HepG2 (cell line): Measurements from ENCODE around the gene WDR81. TPM values are rescaled to one million over a fixed set of nuclear protein-coding genes. Genes with fewer than 3 reads are reported as not detected.

Experiments
- AGO2 ChIP-seq: fragments of 200-400 bp; formaldehyde crosslinking; optimal IDR thresholded peaks from 2 replicates; pipeline ENCODE3; 2017; ENCODE audit warnings: mild to moderate bottlenecking, low read depth, low read length, moderate library complexity
- ARNT2 ChIP-seq: sonication (generic); formaldehyde crosslinking; IDR thresholded peaks from 2 replicates; pipeline ENCODE4 v1.8.0; 2022; ENCODE audit warnings: mild to moderate bottlenecking, low read depth, missing genetic modification reagents, moderate library complexity
- CBX5 ChIP-seq: sonication (generic); formaldehyde crosslinking; IDR thresholded peaks from 2 replicates; pipeline ENCODE4 v1.4.0; 2020; ENCODE audit warnings: missing genetic modification reagents, borderline replicate concordance
- CC2D1A ChIP-seq: sonication (generic); formaldehyde crosslinking; IDR thresholded peaks from 2 replicates; pipeline ENCODE4 v1.8.1; 2023; ENCODE audit warnings: mild to moderate bottlenecking, missing genetic modification reagents
- ETV5 ChIP-seq: IDR thresholded peaks from 2 replicates; pipeline ENCODE4 v1.6.1; 2018; ENCODE audit warnings: missing biosample characterization, missing genetic modification reagents, inconsistent platforms, borderline replicate concordance
- ETV6 ChIP-seq: sonication (generic); formaldehyde crosslinking; conservative IDR thresholded peaks from 2 replicates; pipeline ENCODE4 v1.4.0; 2020; ENCODE audit warnings: missing genetic modification reagents
- GATAD1 ChIP-seq: IDR thresholded peaks from 2 replicates; pipeline ENCODE4 v1.6.1; 2016; ENCODE audit warnings: missing genetic modification reagents, missing compliant biosample characterization
- HMG20B ChIP-seq: conservative IDR thresholded peaks from 2 replicates; pipeline ENCODE4 v1.6.1; 2016; ENCODE audit warnings: missing genetic modification reagents, missing compliant biosample characterization
- HNF4G ChIP-seq, 2 experiments: sonication (generic) in 1 of 2; formaldehyde crosslinking in 1 of 2; IDR thresholded peaks; 2 replicates each; pipeline versions ENCODE4 v1.4.0 to v1.6.1; 2011 to 2020; ENCODE audit warnings: borderline replicate concordance in 2 of 2, low read depth in 2 of 2, mild to moderate bottlenecking in 2 of 2, low read length in 1 of 2, missing genetic modification reagents in 1 of 2, moderate library complexity in 1 of 2
- HOXD1 ChIP-seq: sonication (generic); formaldehyde crosslinking; IDR thresholded peaks from 2 replicates; pipeline ENCODE4 v1.5.0; 2020; ENCODE audit warnings: missing genetic modification reagents
- MAZ ChIP-seq, 2 experiments: sonication (generic) in 1 of 2; formaldehyde crosslinking in 1 of 2; IDR thresholded peaks; 2 replicates each; pipeline versions ENCODE4 v1.5.0 to v1.6.1; 2012 to 2020; ENCODE audit warnings: low read depth in 2 of 2, mild to moderate bottlenecking in 2 of 2, borderline replicate concordance in 1 of 2, improper control_type of control experiment in 1 of 2, low read length in 1 of 2, missing genetic modification reagents in 1 of 2, moderate library complexity in 1 of 2
- NCOA5 ChIP-seq: sonication (generic); formaldehyde crosslinking; IDR thresholded peaks from 2 replicates; pipeline ENCODE4 v1.4.0; 2020; ENCODE audit warnings: missing genetic modification reagents
- NR1H2 ChIP-seq: sonication (generic); formaldehyde crosslinking; IDR thresholded peaks from 2 replicates; pipeline ENCODE4 v1.8.1; 2022; ENCODE audit warnings: low read depth, missing genetic modification reagents, borderline replicate concordance
- PHF20 ChIP-seq: sonication (generic); formaldehyde crosslinking; IDR thresholded peaks from 2 replicates; pipeline ENCODE4 v1.5.0; 2020; ENCODE audit warnings: mild to moderate bottlenecking, missing genetic modification reagents
- PRPF4 ChIP-seq: fragments of 200-400 bp; formaldehyde crosslinking; IDR thresholded peaks from 2 replicates; pipeline ENCODE4 v1.6.1; 2016; ENCODE audit warnings: low read length, low read depth; ENCODE audit not compliant: poor library complexity, severe bottlenecking
- REL ChIP-seq: sonication (generic); formaldehyde crosslinking; conservative IDR thresholded peaks from 2 replicates; pipeline ENCODE4 v1.8.0; 2022; ENCODE audit warnings: mild to moderate bottlenecking, missing genetic modification reagents, moderate library complexity
- SYNCRIP ChIP-seq: fragments of 200-400 bp; formaldehyde crosslinking; IDR thresholded peaks from 2 replicates; pipeline ENCODE4 v1.6.1; 2018; ENCODE audit warnings: mild to moderate bottlenecking, low read depth, low read length; ENCODE audit not compliant: insufficient read depth
- ZFP36L1 ChIP-seq: sonication (generic); formaldehyde crosslinking; IDR thresholded peaks from 2 replicates; pipeline ENCODE4 v1.8.0; 2022; ENCODE audit warnings: mild to moderate bottlenecking, missing genetic modification reagents, moderate library complexity
- ZIK1 ChIP-seq: sonication (generic); formaldehyde crosslinking; IDR thresholded peaks from 2 replicates; pipeline ENCODE4 v1.5.0; 2020; ENCODE audit warnings: mild to moderate bottlenecking, low read depth, missing genetic modification reagents, borderline replicate concordance
- ZNF326 ChIP-seq: sonication (generic); formaldehyde crosslinking; IDR thresholded peaks from 2 replicates; pipeline ENCODE4 v1.4.0; 2020; ENCODE audit warnings: missing genetic modification reagents, borderline replicate concordance
- ZNF382 ChIP-seq: sonication (generic); formaldehyde crosslinking; IDR thresholded peaks from 2 replicates; pipeline ENCODE4 v1.5.0; 2020; ENCODE audit warnings: missing genetic modification reagents, mild to moderate bottlenecking, borderline replicate concordance
- ZNF549 ChIP-seq: sonication (generic); formaldehyde crosslinking; IDR thresholded peaks from 2 replicates; pipeline ENCODE4 v1.5.0; 2020; ENCODE audit warnings: missing genetic modification reagents
- ZNF639 ChIP-seq: conservative IDR thresholded peaks from 2 replicates; pipeline ENCODE4 v1.6.1; 2018; ENCODE audit warnings: missing genetic modification reagents
- ZSCAN22 ChIP-seq: sonication (generic); formaldehyde crosslinking; IDR thresholded peaks from 2 replicates; pipeline ENCODE4 v1.4.0; 2020; ENCODE audit warnings: mild to moderate bottlenecking, missing genetic modification reagents
- polyA plus RNA-seq, 8 experiments: library from polyadenylated mRNA; depleted of rRNA in 3 of 8; stranded (reverse) in 7 of 8; unstranded in 1 of 8; fragments of >200 nt; fragmentation: Illumina TruSeq in 4 of 8; extraction: Trizol in 4 of 8; gene quantifications; 2 replicates each; pipeline versions ENCODE4 v1.2.1 to v1.2.3, GENCODE V29; 2011 to 2016; ENCODE audit warnings: low read depth in 4 of 8, missing spikeins in 1 of 8, mixed read lengths in 1 of 8; ENCODE audit not compliant: insufficient read depth in 1 of 8
- total RNA-seq, 5 experiments: library from RNA; depleted of rRNA; stranded (reverse); fragments of >200 nt; fragmentation: Illumina TruSeq; extraction: Trizol; gene quantifications; 2 replicates each; pipeline ENCODE4 v1.2.3, GENCODE V29; 2016; ENCODE audit warnings: low read depth in 1 of 5
- TF ChIP-seq, protein P1 (sequence below): sonication (generic); formaldehyde crosslinking; IDR thresholded peaks from 2 replicates; pipeline ENCODE4 v1.8.1; 2023; ENCODE audit warnings: mild to moderate bottlenecking, missing genetic modification reagents, borderline replicate concordance
- TF ChIP-seq, protein P2 (sequence below): sonication (generic); formaldehyde crosslinking; IDR thresholded peaks from 2 replicates; pipeline ENCODE4 v1.4.0; 2020; ENCODE audit warnings: mild to moderate bottlenecking, low read depth, missing genetic modification reagents

WDR81 gene
- total and polyA plus RNA-seq, 2 of the 13 experiments (the other 11 are each of a cell fraction or from before 2014, with no cell fraction given): 9.1 to 16.7 TPM

GRCh38 chr17:1684378-1685189 lies 39.9 kb upstream of the WDR81 start, which contains the start of gene PRPF8 (continued):
- TF ChIP-seq CC2D1A (CRISPR knock-in tag) (no peak), ZSCAN22 (CRISPR knock-in tag) (no peak), SYNCRIP (no peak), HMG20B (CRISPR knock-in tag) (no peak), CBX5 (CRISPR knock-in tag) (peak; percentile 19; the same call in 1 of the 2 replicates), HNF4G (IDR thresholded peaks at IDR 0.05; ENCODE audit: borderline replicate concordance, low read depth, low read length) (0 out of 2 replicates have a peak, but pooled peaks have one; percentile 2), HNF4G (CRISPR knock-in tag; IDR thresholded peaks at IDR 0.05; ENCODE audit: borderline replicate concordance, low read depth) (no peak), ZNF326 (no peak), HOXD1 (no peak), ZFP36L1 (no peak), ZNF639 (CRISPR knock-in tag) (no peak), ETV5 (CRISPR knock-in tag) (peak; percentile 15; the same call in 1 of the 2 replicates), ZIK1 (CRISPR knock-in tag) (no peak), AGO2 (peak; percentile 91), PRPF4 (no peak), NR1H2 (CRISPR knock-in tag) (no peak), REL (CRISPR knock-in tag) (no peak), ARNT2 (CRISPR knock-in tag) (no peak), ZNF549 (CRISPR knock-in tag) (no peak), PHF20 (CRISPR knock-in tag) (peak; percentile 86), ZNF382 (CRISPR knock-in tag) (no peak), ETV6 (no peak), NCOA5 (no peak), MAZ (IDR thresholded peaks at IDR 0.05; ENCODE audit: borderline replicate concordance, low read depth, low read length) (no peak), MAZ (CRISPR knock-in tag; IDR thresholded peaks at IDR 0.05; ENCODE audit: low read depth) (no peak), GATAD1 (CRISPR knock-in tag) (peak; percentile 93)
- TF ChIP-seq, protein P1, sequence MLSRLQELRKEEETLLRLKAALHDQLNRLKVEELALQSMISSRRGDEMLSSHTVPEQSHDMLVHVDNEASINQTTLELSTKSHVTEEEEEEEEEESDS: 0 out of 2 replicates have a peak, but pooled peaks have one; percentile 61
- TF ChIP-seq, protein P2, sequence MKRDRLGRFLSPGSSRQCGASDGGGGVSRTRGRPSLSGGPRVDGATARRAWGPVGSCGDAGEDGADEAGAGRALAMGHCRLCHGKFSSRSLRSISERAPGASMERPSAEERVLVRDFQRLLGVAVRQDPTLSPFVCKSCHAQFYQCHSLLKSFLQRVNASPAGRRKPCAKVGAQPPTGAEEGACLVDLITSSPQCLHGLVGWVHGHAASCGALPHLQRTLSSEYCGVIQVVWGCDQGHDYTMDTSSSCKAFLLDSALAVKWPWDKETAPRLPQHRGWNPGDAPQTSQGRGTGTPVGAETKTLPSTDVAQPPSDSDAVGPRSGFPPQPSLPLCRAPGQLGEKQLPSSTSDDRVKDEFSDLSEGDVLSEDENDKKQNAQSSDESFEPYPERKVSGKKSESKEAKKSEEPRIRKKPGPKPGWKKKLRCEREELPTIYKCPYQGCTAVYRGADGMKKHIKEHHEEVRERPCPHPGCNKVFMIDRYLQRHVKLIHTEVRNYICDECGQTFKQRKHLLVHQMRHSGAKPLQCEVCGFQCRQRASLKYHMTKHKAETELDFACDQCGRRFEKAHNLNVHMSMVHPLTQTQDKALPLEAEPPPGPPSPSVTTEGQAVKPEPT: no peak
